VCaP (cell line): ENCODE results near the gene VIL1.

Experiments used
- H3K27ac ChIP-seq: fragments of 450-650 bp; 2 replicates; pipeline ENCODE4 v1.5.1; 2017
- CTCF ChIP-seq: fragments of 450-650 bp; conservative IDR thresholded peaks from 2 replicates; pipeline ENCODE4 v1.5.1; 2017; ENCODE audit warnings: mild to moderate bottlenecking, moderate library complexity

VIL1 gene

GRCh38 chr2:218471036-218471435 lies 52.1 kb downstream of the VIL1 start:
- no peak for TF ChIP-seq CTCF
- H3K27ac ChIP-seq, result no peak overlapping the region

GRCh38 chr2:218471982-218472381 lies 53.1 kb downstream of the VIL1 start:
- peak overlapping the region; percentile 33 for H3K27ac ChIP-seq

GRCh38 chr2:218472988-218473387 lies 54.1 kb downstream of the VIL1 start:
- H3K27ac ChIP-seq, result peak overlapping the region; percentile 33
- TF ChIP-seq CTCF, result no peak

More at GRCh38 chr2:218471982-218472381, 53.1 kb downstream of the VIL1 start:
- TF ChIP-seq CTCF, result no peak

- no peak overlapping the region for H3K27ac ChIP-seq
- TF ChIP-seq CTCF, result no peak
Measured at GRCh38 chr2:218474527-218474926, 55.6 kb downstream of the VIL1 start.

GRCh38 chr2:218476676-218477075 lies 57.8 kb downstream of the VIL1 start:
- no peak for TF ChIP-seq CTCF

GRCh38 chr2:218477247-218477646 lies 58.3 kb downstream of the VIL1 start:
- no peak for TF ChIP-seq CTCF
- no peak overlapping the region for H3K27ac ChIP-seq

More at GRCh38 chr2:218476676-218477075, 57.8 kb downstream of the VIL1 start:
- H3K27ac ChIP-seq, result no peak overlapping the region

GRCh38 chr2:218478544-218478943 lies 59.6 kb downstream of the VIL1 start:
- TF ChIP-seq CTCF, result no peak
- H3K27ac ChIP-seq, result peak overlapping the region; percentile 3; the same call in 1 of the 2 replicates
